ENCODE results near the gene ADSL.
"Not testable (repeated sequence)": the region's sequence is repeated elsewhere in the genome, so short reads cannot be mapped to it uniquely, and the experiment has no call there.

ADSL gene

GRCh38 chr22:40346185-40347118, at the start of gene ADSL:
Gene ADSL (plus strand): TSS chr22:40346500. CDS start chr22:40346559, 59 bp downstream.
- DNase-seq = peak; percentile 90

- no peak for DNase-seq
Measured at GRCh38 chr22:40300316-40300715, 46.0 kb upstream of the ADSL start.

GRCh38 chr22:40300884-40301672, 45.2 kb upstream of the ADSL start:
- DNase-seq = no peak

- no peak for DNase-seq
Measured at GRCh38 chr22:40302149-40302548, 44.2 kb upstream of the ADSL start.

GRCh38 chr22:40305625-40306024, 40.7 kb upstream of the ADSL start:
- DNase-seq = no peak

- DNase-seq = no peak
Measured at GRCh38 chr22:40308999-40309573, 37.2 kb upstream of the ADSL start.

GRCh38 chr22:40309631-40310030, 36.7 kb upstream of the ADSL start:
- no peak for DNase-seq

GRCh38 chr22:40310081-40310767, 36.1 kb upstream of the ADSL start:
- DNase-seq = no peak

GRCh38 chr22:40310768-40311120, 35.6 kb upstream of the ADSL start:
- DNase-seq = no peak

- DNase-seq = not testable (repeated sequence)
Measured at GRCh38 chr22:40311646-40312045, 34.7 kb upstream of the ADSL start.

- DNase-seq = peak; percentile 93
Measured at GRCh38 chr22:40312050-40312449, 34.2 kb upstream of the ADSL start.

- DNase-seq = no peak
Measured at GRCh38 chr22:40313007-40313406, 33.3 kb upstream of the ADSL start.

- no peak for DNase-seq
Measured at GRCh38 chr22:40314041-40314440, 32.3 kb upstream of the ADSL start.

GRCh38 chr22:40320687-40321086, 25.6 kb upstream of the ADSL start:
- DNase-seq = no peak

GRCh38 chr22:40322021-40322420, 24.3 kb upstream of the ADSL start:
- no peak for DNase-seq

- DNase-seq = no peak
Measured at GRCh38 chr22:40322818-40323447, 23.4 kb upstream of the ADSL start.

- peak; percentile 18 for DNase-seq
Measured at GRCh38 chr22:40323681-40324171, 22.6 kb upstream of the ADSL start.

- no peak for DNase-seq
Measured at GRCh38 chr22:40324468-40325305, 21.6 kb upstream of the ADSL start.

GRCh38 chr22:40325315-40325714, 21.0 kb upstream of the ADSL start:
- no peak for DNase-seq

- DNase-seq = no peak
Measured at GRCh38 chr22:40326905-40327735, 19.2 kb upstream of the ADSL start.
